ENCODE measurements around the gene HABP2.

HABP2 gene

DNA sequence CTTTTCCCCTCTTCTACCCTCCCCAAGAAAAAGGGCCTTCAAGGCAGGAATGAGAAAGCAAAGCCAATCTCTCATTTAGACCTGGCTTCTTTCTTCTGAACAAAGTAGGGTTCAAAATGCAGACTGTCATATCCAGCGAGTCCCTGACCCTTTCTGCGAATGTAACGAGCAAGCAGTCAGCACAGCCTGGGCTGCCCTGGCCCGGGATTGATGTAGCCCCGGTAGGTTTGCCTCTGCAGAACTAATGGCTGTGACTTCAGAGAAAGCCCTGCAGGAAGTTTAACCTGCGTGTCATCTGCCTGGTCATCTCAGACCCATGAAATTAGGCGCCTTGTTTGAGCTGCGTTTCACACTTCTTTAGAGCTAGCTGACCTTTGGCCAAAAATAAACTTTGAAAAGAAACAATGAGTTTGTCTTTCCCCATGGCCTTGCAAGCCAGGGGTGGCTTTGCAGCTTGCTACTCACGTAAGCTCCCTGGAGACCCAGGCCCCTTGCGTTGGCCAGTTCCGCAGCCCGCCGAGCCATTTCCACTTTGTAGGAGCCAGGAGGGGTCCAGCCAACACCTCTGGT is 36.4 kb downstream of the HABP2 start:
- no peak overlapping the region for H3K4me3 ChIP-seq
- no peak for DNase-seq (ENCODE audit: low spot score)
- TF ChIP-seq, protein P1, sequence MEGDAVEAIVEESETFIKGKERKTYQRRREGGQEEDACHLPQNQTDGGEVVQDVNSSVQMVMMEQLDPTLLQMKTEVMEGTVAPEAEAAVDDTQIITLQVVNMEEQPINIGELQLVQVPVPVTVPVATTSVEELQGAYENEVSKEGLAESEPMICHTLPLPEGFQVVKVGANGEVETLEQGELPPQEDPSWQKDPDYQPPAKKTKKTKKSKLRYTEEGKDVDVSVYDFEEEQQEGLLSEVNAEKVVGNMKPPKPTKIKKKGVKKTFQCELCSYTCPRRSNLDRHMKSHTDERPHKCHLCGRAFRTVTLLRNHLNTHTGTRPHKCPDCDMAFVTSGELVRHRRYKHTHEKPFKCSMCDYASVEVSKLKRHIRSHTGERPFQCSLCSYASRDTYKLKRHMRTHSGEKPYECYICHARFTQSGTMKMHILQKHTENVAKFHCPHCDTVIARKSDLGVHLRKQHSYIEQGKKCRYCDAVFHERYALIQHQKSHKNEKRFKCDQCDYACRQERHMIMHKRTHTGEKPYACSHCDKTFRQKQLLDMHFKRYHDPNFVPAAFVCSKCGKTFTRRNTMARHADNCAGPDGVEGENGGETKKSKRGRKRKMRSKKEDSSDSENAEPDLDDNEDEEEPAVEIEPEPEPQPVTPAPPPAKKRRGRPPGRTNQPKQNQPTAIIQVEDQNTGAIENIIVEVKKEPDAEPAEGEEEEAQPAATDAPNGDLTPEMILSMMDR (IDR thresholded peaks at IDR 0.05): no peak
- H3K27ac ChIP-seq: no peak overlapping the region

DNA sequence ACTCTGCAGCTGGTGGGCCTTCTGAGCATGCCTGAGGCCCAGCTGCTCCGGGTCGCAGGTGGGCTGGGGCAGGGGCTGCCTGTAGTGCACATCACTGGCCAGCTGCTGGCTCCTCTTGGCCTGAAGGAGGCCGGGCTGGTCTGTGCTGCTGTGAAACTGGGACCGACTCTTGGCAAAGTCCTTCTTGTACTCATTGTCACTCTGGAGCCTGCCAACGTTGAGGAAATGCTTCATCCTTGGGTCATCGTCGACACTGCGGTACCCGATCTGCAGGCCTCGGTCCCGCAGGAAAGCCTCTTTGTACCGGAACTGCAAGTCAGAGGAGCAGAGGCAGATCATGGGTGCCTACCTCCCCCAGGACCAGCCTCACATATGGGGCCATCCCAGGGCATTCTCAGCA is 37.7 kb downstream of the HABP2 start:
- DNase-seq (ENCODE audit: low spot score): no peak
- Histone ChIP-seq H3K27ac (no peak overlapping the region), H3K4me3 (no peak overlapping the region)
- TF ChIP-seq, protein P1 (IDR thresholded peaks at IDR 0.05): no peak

DNA sequence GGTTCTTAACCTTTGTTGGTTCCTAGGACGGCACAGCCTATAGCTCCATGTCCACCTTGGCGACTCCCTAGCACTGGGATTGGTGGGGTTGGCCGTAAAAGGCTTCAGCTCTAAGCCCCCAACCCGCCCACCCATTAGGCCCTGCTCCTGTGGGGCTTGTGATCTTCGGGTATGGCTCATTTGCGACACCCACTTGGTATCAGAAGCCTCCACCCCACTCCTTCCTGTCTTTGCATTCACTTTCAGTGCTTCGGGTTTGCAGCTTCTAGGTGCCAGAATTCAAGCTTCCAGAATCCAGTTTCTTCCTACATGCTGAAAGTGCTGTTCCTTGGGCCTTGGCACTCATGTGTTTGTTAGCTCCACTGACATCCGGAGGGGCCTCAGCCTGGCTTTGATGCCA is 39.5 kb downstream of the HABP2 start:
- DNase-seq (ENCODE audit: low spot score): no peak
- no peak overlapping the region for H3K27ac ChIP-seq
- no peak overlapping the region for H3K4me3 ChIP-seq
- TF ChIP-seq, protein P1 (IDR thresholded peaks at IDR 0.05): no peak

DNA sequence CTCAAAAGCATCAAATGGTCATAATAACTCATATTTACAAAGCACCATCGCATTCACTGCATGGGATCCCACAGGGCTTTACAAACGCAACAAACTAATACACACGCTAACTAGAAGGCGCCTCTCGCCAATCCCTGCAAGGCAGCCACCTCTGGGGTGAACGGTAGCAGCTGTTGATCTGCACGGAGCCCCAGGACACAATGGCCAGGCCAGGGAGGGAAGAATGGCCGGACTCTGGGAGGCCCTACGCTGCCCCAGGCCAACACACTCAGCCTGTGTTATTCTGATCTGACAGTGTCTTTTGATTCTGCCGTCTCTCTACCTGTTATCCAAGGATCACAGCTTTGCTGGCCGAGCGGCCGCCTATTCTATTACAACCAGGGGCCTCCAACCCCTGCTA is 41.8 kb downstream of the HABP2 start:
- no peak overlapping the region for H3K27ac ChIP-seq
- no peak for DNase-seq (ENCODE audit: low spot score)
- H3K4me3 ChIP-seq: no peak overlapping the region
- TF ChIP-seq, protein P1 (IDR thresholded peaks at IDR 0.05): no peak

DNA sequence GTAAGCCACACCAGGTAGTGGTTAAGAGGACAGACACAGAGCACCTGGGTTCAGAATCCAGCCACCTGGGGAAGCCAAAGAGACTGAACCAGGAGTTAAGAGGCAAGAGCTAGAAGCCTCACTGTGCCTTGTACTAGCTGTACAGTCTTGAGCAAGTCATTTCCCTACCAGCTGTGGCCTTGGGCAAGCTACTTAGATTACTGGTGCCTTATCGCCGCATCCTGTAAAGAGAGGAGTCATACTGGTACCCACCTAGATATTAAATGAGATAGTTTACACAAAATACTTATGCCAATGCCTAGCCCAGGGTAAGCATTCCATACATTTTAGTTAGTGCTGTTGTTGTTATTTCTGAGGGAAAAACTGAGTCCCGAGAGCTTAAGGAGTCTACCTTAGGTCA is 47.7 kb downstream of the HABP2 start:
- DNase-seq (ENCODE audit: low spot score): no peak
- Histone ChIP-seq H3K27ac (no peak overlapping the region), H3K4me3 (no peak overlapping the region)
- TF ChIP-seq, protein P1 (IDR thresholded peaks at IDR 0.05): no peak

DNA sequence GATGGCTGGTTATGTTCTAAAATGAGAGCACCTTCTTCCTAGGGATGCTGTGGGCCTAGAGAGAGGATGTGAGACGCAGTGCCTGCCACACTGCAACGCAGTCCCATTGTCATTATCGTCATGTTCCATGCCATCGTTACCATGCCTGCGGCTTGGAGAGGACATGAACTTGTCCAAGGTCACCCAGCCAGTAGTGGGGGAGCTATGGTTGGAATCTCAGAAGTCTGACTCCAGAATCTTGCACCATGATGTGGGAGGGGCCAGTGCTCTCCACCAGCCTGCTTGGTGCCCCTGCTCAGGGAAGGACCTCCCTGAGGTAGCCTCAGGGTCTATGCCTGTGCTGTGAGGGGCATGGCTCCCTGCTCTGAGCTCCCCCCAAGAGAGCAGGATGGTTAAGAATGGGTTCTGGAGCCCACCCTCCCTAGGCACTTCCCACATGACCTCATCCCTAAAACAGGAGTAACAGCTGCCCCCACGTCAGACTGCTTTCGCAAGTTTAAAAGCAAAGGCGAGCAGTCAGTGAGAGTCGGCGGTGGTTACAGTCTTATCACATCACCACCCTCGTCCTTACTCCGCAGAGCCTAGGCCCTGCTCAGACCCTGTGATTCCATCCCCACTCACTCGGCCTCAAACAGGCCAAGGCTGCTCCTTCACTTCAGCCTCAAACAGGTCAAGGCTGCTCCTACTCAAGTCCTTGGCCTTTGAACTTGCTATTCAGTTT is 50.4 kb downstream of the HABP2 start:
- H3K4me3 ChIP-seq: no peak overlapping the region
- TF ChIP-seq, protein P1 (IDR thresholded peaks at IDR 0.05): no peak
- H3K27ac ChIP-seq: no peak overlapping the region
- DNase-seq (ENCODE audit: low spot score): no peak

DNA sequence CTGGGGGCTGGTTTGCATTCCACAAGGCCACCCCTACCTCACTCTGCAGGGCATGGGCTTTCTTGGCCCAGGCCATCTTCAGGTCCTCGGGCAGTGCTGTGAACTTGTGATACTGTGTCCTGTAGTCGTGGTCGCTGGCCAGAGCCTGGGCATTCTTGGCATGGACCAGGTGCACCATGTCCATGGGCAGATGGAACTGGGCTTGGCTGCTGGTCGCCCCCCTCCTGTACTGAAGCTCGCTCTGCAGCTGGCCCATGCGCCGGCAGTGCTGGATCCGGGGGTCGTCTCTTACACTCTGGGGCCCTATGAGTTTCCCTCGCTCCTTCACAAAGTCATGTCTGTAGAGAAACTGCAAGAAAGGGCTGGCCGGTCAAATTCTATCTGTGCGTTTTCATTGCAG is 51.7 kb downstream of the HABP2 start:
- no peak for DNase-seq (ENCODE audit: low spot score)
- Histone ChIP-seq H3K27ac (no peak overlapping the region), H3K4me3 (no peak overlapping the region)
- TF ChIP-seq, protein P1 (IDR thresholded peaks at IDR 0.05): no peak

Measured in coronary artery (tissue), 2 donors.